Fibroblast of the aortic adventitia (primary cell): ENCODE data around the gene LEPROT. TPM values are rescaled to one million over a fixed set of nuclear protein-coding genes. Genes with fewer than 3 reads are reported as not detected.
A peak's percentile ranks its signal among the peaks of the same experiment; 100 is the strongest.

Experiments
- DNase-seq: peaks from one replicate; pipeline ENCODE4 v3.0.0-alpha.2; 2010; ENCODE audit warnings: low read depth
- H3K4me3 ChIP-seq: 2 replicates; pipeline ENCODE4 v1.5.1; 2011; ENCODE audit warnings: low read depth, mild to moderate bottlenecking, control low read depth, low read length, moderate library complexity
- CTCF ChIP-seq: IDR thresholded peaks from 2 replicates; pipeline ENCODE4 v1.5.1; 2011; ENCODE audit warnings: mild to moderate bottlenecking, low read length, control low read depth, inconsistent platforms; ENCODE audit not compliant: insufficient read depth
- total RNA-seq: library from RNA; depleted of rRNA; stranded (reverse); fragments of >200 nt; gene quantifications from 2 replicates; pipeline ENCODE4 v1.2.3, GENCODE V29; 2012; ENCODE audit warnings: low replicate concordance

LEPROT gene
- total RNA-seq, 1 donor = 65.4 TPM

DNA sequence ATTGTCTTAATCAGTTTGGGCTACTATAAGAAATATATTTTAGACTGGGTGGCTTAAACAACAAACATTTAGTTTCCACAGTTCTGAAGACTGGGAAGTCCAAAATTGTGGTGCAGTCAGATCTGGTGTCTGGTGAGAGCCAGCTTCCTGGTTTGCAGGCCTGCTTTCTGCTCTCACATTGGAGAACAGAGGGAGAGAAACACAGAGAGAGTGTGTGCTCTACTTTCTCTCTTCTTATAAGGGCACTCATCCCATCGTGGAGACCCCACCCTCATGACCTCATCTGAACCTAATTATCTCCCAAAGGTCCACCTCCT, 4.1 kb downstream of the LEPROT start:
- TF ChIP-seq CTCF = no peak
- DNase-seq = no peak
- H3K4me3 ChIP-seq = no peak overlapping the region

DNA sequence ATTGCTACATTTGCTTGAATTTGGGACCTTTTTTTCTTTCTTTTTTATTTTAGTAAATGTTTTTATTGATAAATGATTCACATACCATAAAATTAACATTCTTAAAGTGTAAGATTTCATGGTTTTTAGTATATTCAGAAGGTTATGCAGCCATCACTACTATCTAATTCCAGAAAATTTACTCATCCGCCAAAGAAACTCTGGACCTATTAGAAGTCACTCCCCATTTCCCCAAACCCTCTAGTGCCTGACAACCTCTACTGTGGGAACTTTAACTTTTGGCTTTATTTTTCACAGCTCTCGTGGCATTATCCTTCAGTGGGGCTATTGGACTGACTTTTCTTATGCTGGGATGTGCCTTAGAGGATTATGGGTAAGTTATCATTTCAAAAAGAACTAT, 4.5 kb downstream of the LEPROT start:
- no peak for TF ChIP-seq CTCF
- DNase-seq = no peak
- H3K4me3 ChIP-seq = no peak overlapping the region

DNA sequence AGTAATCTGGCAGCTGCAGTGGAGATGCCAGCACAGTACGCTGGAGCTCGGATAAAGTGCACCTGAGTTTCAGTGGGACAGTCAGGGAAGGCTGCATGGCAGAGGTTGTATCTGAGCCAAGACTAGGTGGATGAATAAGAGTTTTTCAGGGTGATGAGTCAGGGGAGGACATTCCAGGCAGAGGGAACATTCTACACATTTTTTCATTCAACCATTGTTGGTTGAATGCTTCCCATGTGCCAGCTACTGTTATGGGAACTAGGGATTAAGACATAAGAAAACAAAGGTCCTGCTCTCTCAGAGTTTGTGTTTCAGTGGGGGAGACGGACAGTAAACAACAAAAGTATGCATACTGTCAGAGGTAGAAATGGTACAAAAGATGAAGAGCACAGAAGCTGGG, 5.2 kb downstream of the LEPROT start:
- peak; percentile 75 for DNase-seq
- no peak overlapping the region for H3K4me3 ChIP-seq

DNA sequence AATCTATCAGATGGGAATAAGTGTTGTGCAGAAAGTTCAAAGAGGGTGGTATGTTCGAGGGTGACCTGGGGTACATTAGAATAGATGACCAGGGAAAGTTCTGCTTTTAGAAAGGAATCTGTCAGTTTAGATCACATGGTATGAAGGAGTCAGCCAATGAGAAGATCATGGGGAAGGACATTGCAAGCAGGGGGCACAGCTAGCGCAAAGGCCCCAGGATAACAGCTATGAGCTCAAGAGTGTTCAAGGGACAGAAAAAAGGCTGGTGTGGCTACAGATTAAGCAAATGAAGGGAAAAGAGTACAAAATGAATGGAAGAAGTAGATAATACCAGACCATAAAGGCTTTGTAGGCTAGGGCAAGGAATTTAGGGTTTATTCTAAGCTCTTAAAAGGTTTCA, 8.6 kb downstream of the LEPROT start:
- no peak overlapping the region for H3K4me3 ChIP-seq
- no peak for TF ChIP-seq CTCF
- no peak for DNase-seq

More for the DNA sequence above, 5.2 kb downstream of the LEPROT start:
- no peak for TF ChIP-seq CTCF

GRCh38 chr1:65429806-65430205, 9.3 kb downstream of the LEPROT start:
- DNase-seq = peak; percentile 64
- no peak overlapping the region for H3K4me3 ChIP-seq
- no peak for TF ChIP-seq CTCF

DNA sequence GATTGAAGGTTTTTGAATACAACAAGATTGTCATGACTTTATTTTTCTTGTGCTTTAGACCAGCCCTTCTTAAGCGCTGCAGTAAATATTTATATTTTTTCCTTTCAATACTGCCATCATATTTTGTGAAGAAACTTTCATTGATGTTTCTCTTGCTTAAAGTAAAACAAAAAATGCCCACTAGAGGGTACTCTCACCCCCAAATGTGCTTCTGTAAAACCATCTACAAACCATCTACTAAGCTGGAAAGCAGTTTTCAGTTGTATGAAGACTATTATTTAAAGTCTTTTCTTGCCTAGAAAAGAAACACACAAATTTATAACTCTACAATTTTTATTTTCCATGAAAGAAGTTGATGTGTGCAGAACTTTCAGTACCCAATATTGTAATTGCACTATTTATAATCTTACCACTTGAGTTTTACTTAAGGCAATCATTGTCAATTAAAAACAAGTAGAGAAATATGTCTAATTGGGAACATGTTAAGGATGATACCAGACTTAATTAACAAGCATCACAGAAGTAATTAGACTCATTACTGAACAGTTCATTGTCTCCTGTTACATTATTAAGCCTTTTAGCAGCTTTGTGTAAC, 10.7 kb downstream of the LEPROT start:
- peak; percentile 63 for TF ChIP-seq CTCF
- DNase-seq = peak; percentile 76
- no peak overlapping the region for H3K4me3 ChIP-seq

GRCh38 chr1:65432918-65433317, 12.4 kb downstream of the LEPROT start:
- no peak for TF ChIP-seq CTCF
- H3K4me3 ChIP-seq = no peak overlapping the region
- no peak for DNase-seq
